HepG2 (cell line): ENCODE data around the gene PTHLH. TPM values are rescaled to one million over a fixed set of nuclear protein-coding genes. Genes with fewer than 3 reads are reported as not detected.

Source experiments
- AGO2 ChIP-seq: fragments of 200-400 bp; formaldehyde crosslinking; optimal IDR thresholded peaks from 2 replicates; pipeline ENCODE3; 2017; ENCODE audit warnings: mild to moderate bottlenecking, low read depth, low read length, moderate library complexity
- ELF3 ChIP-seq: IDR thresholded peaks from 2 replicates; pipeline ENCODE4 v1.6.1; 2016; ENCODE audit warnings: missing genetic modification reagents, missing compliant biosample characterization
- FOXO1 ChIP-seq: sonication (generic); formaldehyde crosslinking; IDR thresholded peaks from 2 replicates; pipeline ENCODE4 v1.4.0; 2020; ENCODE audit warnings: missing genetic modification reagents
- MAFG ChIP-seq: sonication (generic); formaldehyde crosslinking; IDR thresholded peaks from 2 replicates; pipeline ENCODE4 v1.5.1; 2020; ENCODE audit warnings: mild to moderate bottlenecking, missing genetic modification reagents
- MEIS2 ChIP-seq: sonication (generic); formaldehyde crosslinking; IDR thresholded peaks from 2 replicates; pipeline ENCODE4 v1.9.0; 2021; ENCODE audit warnings: mild to moderate bottlenecking, missing genetic modification reagents
- MIXL1 ChIP-seq: IDR thresholded peaks from 2 replicates; pipeline ENCODE4 v1.6.1; 2016
- NFRKB ChIP-seq: fragments of 450-650 bp; IDR thresholded peaks from 2 replicates; pipeline ENCODE4 v1.6.1; 2017
- SALL2 ChIP-seq: sonication (generic); formaldehyde crosslinking; IDR thresholded peaks from 2 replicates; pipeline ENCODE4 v1.8.1; 2023; ENCODE audit warnings: mild to moderate bottlenecking, missing genetic modification reagents, inconsistent platforms
- SRF ChIP-seq: IDR thresholded peaks from 2 replicates; pipeline ENCODE4 v1.6.1; 2011; ENCODE audit warnings: mild to moderate bottlenecking, low read depth, low read length, moderate library complexity
- TBX3 ChIP-seq: fragments of 450-650 bp; IDR thresholded peaks from 2 replicates; pipeline ENCODE4 v1.6.1; 2017; ENCODE audit warnings: antibody characterized with exemption, mild to moderate bottlenecking, inconsistent platforms, borderline replicate concordance
- ZNF766 ChIP-seq: sonication (generic); formaldehyde crosslinking; IDR thresholded peaks from 2 replicates; pipeline ENCODE4 v1.5.0; 2020; ENCODE audit warnings: missing genetic modification reagents, borderline replicate concordance
- polyA plus RNA-seq, 8 experiments: library from polyadenylated mRNA; depleted of rRNA in 3 of 8; stranded (reverse) in 7 of 8; unstranded in 1 of 8; fragments of >200 nt; fragmentation: Illumina TruSeq in 4 of 8; extraction: Trizol in 4 of 8; gene quantifications; 2 replicates each; pipeline versions ENCODE4 v1.2.1 to v1.2.3, GENCODE V29; 2011 to 2016; ENCODE audit warnings: low read depth in 4 of 8, missing spikeins in 1 of 8, mixed read lengths in 1 of 8; ENCODE audit not compliant: insufficient read depth in 1 of 8
- total RNA-seq, 5 experiments: library from RNA; depleted of rRNA; stranded (reverse); fragments of >200 nt; fragmentation: Illumina TruSeq; extraction: Trizol; gene quantifications; 2 replicates each; pipeline ENCODE4 v1.2.3, GENCODE V29; 2016; ENCODE audit warnings: low read depth in 1 of 5
- TF ChIP-seq, protein P1 (sequence below): sonication (generic); formaldehyde crosslinking; IDR thresholded peaks from 2 replicates; pipeline ENCODE4 v1.4.0; 2020; ENCODE audit warnings: missing genetic modification reagents, mild to moderate bottlenecking, borderline replicate concordance
- TF ChIP-seq, protein P2 (sequence below): sonication (generic); formaldehyde crosslinking; IDR thresholded peaks from 2 replicates; pipeline ENCODE4 v1.8.0; 2022; ENCODE audit warnings: mild to moderate bottlenecking, missing genetic modification reagents; ENCODE audit not compliant: insufficient replicate concordance
- TF ChIP-seq, protein P3 (sequence below): sonication (generic); formaldehyde crosslinking; IDR thresholded peaks from 2 replicates; pipeline ENCODE4 v1.5.0; 2020; ENCODE audit warnings: missing genetic modification reagents
- TF ChIP-seq, protein P4 (sequence below): sonication (generic); formaldehyde crosslinking; IDR thresholded peaks from 2 replicates; pipeline ENCODE4 v1.4.0; 2020; ENCODE audit warnings: missing genetic modification reagents, borderline replicate concordance
- TF ChIP-seq, protein P5 (sequence below): IDR thresholded peaks from 2 replicates; pipeline ENCODE4 v1.6.1; 2018; ENCODE audit warnings: missing genetic modification reagents, mild to moderate bottlenecking, missing compliant biosample characterization
- TF ChIP-seq, protein P6 (sequence below): sonication (generic); formaldehyde crosslinking; IDR thresholded peaks from 2 replicates; pipeline ENCODE4 v1.4.0; 2020; ENCODE audit warnings: missing genetic modification reagents, borderline replicate concordance

The PTHLH gene
- total and polyA plus RNA-seq, 2 of the 13 experiments (the other 11 are each of a cell fraction or from before 2014, with no cell fraction given) = 0.22 TPM; not detected in 1

DNA sequence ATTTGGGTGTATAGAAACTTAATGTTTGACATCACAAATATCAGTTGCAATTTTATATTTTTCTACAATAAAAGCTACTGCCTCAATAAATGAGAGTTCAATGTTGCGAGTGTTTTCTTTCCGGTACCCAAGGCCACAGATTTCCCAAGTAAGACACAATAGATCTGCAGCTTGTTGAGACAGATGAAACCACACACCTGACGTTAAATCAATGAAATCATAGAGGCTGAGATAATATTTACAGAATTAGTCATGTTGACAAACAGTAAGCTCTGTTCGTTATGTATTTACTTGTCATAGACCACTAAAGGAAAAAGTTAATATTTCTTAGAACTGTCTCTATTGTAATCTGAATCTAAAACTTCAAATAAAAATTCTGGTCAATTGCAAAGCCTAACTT, 49.2 kb upstream of the PTHLH start (continued):
- TF ChIP-seq, protein P1, sequence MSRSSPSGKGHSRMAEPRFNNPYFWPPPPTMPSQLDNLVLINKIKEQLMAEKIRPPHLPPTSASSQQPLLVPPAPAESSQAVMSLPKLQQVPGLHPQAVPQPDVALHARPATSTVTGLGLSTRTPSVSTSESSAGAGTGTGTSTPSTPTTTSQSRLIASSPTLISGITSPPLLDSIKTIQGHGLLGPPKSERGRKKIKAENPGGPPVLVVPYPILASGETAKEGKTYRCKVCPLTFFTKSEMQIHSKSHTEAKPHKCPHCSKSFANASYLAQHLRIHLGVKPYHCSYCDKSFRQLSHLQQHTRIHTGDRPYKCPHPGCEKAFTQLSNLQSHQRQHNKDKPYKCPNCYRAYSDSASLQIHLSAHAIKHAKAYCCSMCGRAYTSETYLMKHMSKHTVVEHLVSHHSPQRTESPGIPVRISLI (CRISPR knock-in tag) = no peak
- TF ChIP-seq ELF3 (CRISPR knock-in tag) (0 out of 2 replicates have a peak, but pooled peaks have one; percentile 26), ZNF766 (CRISPR knock-in tag) (no peak), SRF (no peak), TBX3 (peak; percentile 75), FOXO1 (CRISPR knock-in tag) (peak; percentile 68; the same call in 1 of the 2 replicates), AGO2 (no peak), MEIS2 (CRISPR knock-in tag) (no peak; the same call in 1 of the 2 replicates), MIXL1 (no peak; the same call in 1 of the 2 replicates), MAFG (CRISPR knock-in tag) (no peak), NFRKB (no peak), SALL2 (no peak)
- TF ChIP-seq, protein P2, sequence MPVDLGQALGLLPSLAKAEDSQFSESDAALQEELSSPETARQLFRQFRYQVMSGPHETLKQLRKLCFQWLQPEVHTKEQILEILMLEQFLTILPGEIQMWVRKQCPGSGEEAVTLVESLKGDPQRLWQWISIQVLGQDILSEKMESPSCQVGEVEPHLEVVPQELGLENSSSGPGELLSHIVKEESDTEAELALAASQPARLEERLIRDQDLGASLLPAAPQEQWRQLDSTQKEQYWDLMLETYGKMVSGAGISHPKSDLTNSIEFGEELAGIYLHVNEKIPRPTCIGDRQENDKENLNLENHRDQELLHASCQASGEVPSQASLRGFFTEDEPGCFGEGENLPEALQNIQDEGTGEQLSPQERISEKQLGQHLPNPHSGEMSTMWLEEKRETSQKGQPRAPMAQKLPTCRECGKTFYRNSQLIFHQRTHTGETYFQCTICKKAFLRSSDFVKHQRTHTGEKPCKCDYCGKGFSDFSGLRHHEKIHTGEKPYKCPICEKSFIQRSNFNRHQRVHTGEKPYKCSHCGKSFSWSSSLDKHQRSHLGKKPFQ = no peak
- TF ChIP-seq, protein P3, sequence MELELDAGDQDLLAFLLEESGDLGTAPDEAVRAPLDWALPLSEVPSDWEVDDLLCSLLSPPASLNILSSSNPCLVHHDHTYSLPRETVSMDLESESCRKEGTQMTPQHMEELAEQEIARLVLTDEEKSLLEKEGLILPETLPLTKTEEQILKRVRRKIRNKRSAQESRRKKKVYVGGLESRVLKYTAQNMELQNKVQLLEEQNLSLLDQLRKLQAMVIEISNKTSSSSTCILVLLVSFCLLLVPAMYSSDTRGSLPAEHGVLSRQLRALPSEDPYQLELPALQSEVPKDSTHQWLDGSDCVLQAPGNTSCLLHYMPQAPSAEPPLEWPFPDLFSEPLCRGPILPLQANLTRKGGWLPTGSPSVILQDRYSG (CRISPR knock-in tag) = no peak
- TF ChIP-seq, protein P4, sequence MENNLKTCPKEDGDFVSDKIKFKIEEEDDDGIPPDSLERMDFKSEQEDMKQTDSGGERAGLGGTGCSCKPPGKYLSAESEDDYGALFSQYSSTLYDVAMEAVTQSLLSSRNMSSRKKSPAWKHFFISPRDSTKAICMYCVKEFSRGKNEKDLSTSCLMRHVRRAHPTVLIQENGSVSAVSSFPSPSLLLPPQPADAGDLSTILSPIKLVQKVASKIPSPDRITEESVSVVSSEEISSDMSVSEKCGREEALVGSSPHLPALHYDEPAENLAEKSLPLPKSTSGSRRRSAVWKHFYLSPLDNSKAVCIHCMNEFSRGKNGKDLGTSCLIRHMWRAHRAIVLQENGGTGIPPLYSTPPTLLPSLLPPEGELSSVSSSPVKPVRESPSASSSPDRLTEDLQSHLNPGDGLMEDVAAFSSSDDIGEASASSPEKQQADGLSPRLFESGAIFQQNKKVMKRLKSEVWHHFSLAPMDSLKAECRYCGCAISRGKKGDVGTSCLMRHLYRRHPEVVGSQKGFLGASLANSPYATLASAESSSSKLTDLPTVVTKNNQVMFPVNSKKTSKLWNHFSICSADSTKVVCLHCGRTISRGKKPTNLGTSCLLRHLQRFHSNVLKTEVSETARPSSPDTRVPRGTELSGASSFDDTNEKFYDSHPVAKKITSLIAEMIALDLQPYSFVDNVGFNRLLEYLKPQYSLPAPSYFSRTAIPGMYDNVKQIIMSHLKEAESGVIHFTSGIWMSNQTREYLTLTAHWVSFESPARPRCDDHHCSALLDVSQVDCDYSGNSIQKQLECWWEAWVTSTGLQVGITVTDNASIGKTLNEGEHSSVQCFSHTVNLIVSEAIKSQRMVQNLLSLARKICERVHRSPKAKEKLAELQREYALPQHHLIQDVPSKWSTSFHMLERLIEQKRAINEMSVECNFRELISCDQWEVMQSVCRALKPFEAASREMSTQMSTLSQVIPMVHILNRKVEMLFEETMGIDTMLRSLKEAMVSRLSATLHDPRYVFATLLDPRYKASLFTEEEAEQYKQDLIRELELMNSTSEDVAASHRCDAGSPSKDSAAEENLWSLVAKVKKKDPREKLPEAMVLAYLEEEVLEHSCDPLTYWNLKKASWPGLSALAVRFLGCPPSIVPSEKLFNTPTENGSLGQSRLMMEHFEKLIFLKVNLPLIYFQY (CRISPR knock-in tag) = no peak
- TF ChIP-seq, protein P5, sequence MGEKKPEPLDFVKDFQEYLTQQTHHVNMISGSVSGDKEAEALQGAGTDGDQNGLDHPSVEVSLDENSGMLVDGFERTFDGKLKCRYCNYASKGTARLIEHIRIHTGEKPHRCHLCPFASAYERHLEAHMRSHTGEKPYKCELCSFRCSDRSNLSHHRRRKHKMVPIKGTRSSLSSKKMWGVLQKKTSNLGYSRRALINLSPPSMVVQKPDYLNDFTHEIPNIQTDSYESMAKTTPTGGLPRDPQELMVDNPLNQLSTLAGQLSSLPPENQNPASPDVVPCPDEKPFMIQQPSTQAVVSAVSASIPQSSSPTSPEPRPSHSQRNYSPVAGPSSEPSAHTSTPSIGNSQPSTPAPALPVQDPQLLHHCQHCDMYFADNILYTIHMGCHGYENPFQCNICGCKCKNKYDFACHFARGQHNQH (CRISPR knock-in tag) = no peak
- TF ChIP-seq, protein P6, sequence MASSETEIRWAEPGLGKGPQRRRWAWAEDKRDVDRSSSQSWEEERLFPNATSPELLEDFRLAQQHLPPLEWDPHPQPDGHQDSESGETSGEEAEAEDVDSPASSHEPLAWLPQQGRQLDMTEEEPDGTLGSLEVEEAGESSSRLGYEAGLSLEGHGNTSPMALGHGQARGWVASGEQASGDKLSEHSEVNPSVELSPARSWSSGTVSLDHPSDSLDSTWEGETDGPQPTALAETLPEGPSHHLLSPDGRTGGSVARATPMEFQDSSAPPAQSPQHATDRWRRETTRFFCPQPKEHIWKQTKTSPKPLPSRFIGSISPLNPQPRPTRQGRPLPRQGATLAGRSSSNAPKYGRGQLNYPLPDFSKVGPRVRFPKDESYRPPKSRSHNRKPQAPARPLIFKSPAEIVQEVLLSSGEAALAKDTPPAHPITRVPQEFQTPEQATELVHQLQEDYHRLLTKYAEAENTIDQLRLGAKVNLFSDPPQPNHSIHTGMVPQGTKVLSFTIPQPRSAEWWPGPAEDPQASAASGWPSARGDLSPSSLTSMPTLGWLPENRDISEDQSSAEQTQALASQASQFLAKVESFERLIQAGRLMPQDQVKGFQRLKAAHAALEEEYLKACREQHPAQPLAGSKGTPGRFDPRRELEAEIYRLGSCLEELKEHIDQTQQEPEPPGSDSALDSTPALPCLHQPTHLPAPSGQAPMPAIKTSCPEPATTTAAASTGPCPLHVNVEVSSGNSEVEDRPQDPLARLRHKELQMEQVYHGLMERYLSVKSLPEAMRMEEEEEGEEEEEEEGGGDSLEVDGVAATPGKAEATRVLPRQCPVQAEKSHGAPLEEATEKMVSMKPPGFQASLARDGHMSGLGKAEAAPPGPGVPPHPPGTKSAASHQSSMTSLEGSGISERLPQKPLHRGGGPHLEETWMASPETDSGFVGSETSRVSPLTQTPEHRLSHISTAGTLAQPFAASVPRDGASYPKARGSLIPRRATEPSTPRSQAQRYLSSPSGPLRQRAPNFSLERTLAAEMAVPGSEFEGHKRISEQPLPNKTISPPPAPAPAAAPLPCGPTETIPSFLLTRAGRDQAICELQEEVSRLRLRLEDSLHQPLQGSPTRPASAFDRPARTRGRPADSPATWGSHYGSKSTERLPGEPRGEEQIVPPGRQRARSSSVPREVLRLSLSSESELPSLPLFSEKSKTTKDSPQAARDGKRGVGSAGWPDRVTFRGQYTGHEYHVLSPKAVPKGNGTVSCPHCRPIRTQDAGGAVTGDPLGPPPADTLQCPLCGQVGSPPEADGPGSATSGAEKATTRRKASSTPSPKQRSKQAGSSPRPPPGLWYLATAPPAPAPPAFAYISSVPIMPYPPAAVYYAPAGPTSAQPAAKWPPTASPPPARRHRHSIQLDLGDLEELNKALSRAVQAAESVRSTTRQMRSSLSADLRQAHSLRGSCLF (CRISPR knock-in tag) = no peak
